ENCODE data around the gene NCAPH2.

NCAPH2 gene

GRCh38 chr22:50503475-50504145, 4.4 kb upstream of the NCAPH2 start:
- no peaks in the 10 kb centered on the region for H3K9me3 ChIP-seq (ENCODE audit: insufficient read depth, low read length)
- H3K79me2 ChIP-seq (ENCODE audit: low read length), result peaks cover 16% of the 10 kb centered on the region
- H3K27ac ChIP-seq (ENCODE audit: low read length), result no peak overlapping the region
- H3K27me3 ChIP-seq (ENCODE audit: low read depth, low read length), result no peaks in the 10 kb centered on the region
- peaks cover 5% of the 10 kb centered on the region; the same call in 1 of the 2 replicates for H3K4me1 ChIP-seq (ENCODE audit: low read length)
- no peak overlapping the region for H2AFZ ChIP-seq (ENCODE audit: low read depth, low read length)
- H4K20me1 ChIP-seq (ENCODE audit: insufficient read depth, low read length), result 0 out of 2 replicates have a peak, but pooled peaks cover under 1% of the 10 kb centered on the region
- 0 out of 2 replicates have a peak, but pooled peaks have one; percentile 7 for TF ChIP-seq CTCF (IDR thresholded peaks at IDR 0.05; ENCODE audit: low read depth, low read length)
- no peak for TF ChIP-seq EZH2phosphoT487 (IDR thresholded peaks at IDR 0.05; ENCODE audit: low read depth)
- H3K36me3 ChIP-seq (replicated peaks; ENCODE audit: low read depth, low read length), result no peaks in the 10 kb centered on the region
- H3K9ac ChIP-seq (ENCODE audit: low read length), result no peak overlapping the region
- no peak overlapping the region for H3K4me2 ChIP-seq (ENCODE audit: low read length)
- H3K4me3 ChIP-seq (ENCODE audit: low read length), result no peak overlapping the region

GRCh38 chr22:50504369-50505211, 3.4 kb upstream of the NCAPH2 start:
- no peaks in the 10 kb centered on the region for H3K9me3 ChIP-seq (ENCODE audit: insufficient read depth, low read length)
- peaks cover 26% of the 10 kb centered on the region for H3K79me2 ChIP-seq (ENCODE audit: low read length)
- no peak overlapping the region for H3K4me2 ChIP-seq (ENCODE audit: low read length)
- H3K4me3 ChIP-seq (ENCODE audit: low read length), result no peak overlapping the region
- no peak overlapping the region for H3K27ac ChIP-seq (ENCODE audit: low read length)
- H3K4me1 ChIP-seq (ENCODE audit: low read length), result peaks cover 14% of the 10 kb centered on the region
- 0 out of 2 replicates have a peak, but pooled peaks cover 4% of the 10 kb centered on the region for H4K20me1 ChIP-seq (ENCODE audit: insufficient read depth, low read length)
- no peak overlapping the region for H2AFZ ChIP-seq (ENCODE audit: low read depth, low read length)
- no peaks in the 10 kb centered on the region for H3K27me3 ChIP-seq (ENCODE audit: low read depth, low read length)
- no peak overlapping the region for H3K9ac ChIP-seq (ENCODE audit: low read length)
- TF ChIP-seq EZH2phosphoT487 (IDR thresholded peaks at IDR 0.05; ENCODE audit: low read depth) (no peak), CTCF (IDR thresholded peaks at IDR 0.05; ENCODE audit: low read depth, low read length) (no peak)
- no peaks in the 10 kb centered on the region for H3K36me3 ChIP-seq (replicated peaks; ENCODE audit: low read depth, low read length)

- Histone ChIP-seq H3K4me1 (ENCODE audit: low read length) (peaks cover 15% of the 10 kb centered on the region), H3K4me2 (ENCODE audit: low read length) (no peak overlapping the region), H3K27me3 (ENCODE audit: low read depth, low read length) (no peaks in the 10 kb centered on the region), H3K79me2 (ENCODE audit: low read length) (peaks cover 30% of the 10 kb centered on the region), H3K27ac (ENCODE audit: low read length) (no peak overlapping the region), H4K20me1 (ENCODE audit: insufficient read depth, low read length) (0 out of 2 replicates have a peak, but pooled peaks cover 4% of the 10 kb centered on the region), H3K9me3 (ENCODE audit: insufficient read depth, low read length) (no peaks in the 10 kb centered on the region), H3K4me3 (ENCODE audit: low read length) (no peak overlapping the region), H3K36me3 (replicated peaks; ENCODE audit: low read depth, low read length) (no peaks in the 10 kb centered on the region), H2AFZ (ENCODE audit: low read depth, low read length) (no peak overlapping the region), H3K9ac (ENCODE audit: low read length) (no peak overlapping the region)
- no peak for TF ChIP-seq EZH2phosphoT487 (IDR thresholded peaks at IDR 0.05; ENCODE audit: low read depth)
- TF ChIP-seq CTCF (IDR thresholded peaks at IDR 0.05; ENCODE audit: low read depth, low read length), result no peak
Measured at GRCh38 chr22:50505276-50505775, 2.7 kb upstream of the NCAPH2 start.
